Germinal center (tissue), 1 donor: Measurements from ENCODE around the gene DCAF15.
A peak's percentile ranks its signal among the peaks of the same experiment; 100 is the strongest.

Source experiments
- DNase-seq: peaks from one replicate; pipeline ENCODE4 v3.0.0; 2012; ENCODE audit warnings: mixed read lengths, low spot score

The DCAF15 gene

DNA sequence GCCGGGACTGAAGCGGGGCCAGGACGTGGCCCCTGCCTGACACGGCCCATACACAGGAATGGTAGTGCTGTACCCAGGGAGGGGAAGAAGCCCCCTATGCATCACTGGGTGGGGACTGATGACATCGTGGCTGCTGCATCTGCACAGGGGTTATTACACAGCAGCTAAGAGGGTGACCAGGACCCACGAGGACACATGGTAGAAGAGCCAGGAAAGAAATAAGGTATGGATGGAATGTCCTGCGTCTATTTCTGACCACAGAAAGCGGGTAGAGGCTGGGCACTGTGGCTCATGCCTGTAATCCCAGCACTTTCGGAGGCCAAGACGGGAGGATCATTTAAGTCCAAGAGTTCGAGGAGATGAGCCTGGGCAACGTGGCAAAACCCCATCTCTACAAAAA lies 24.1 kb downstream of the DCAF15 start:
- DNase-seq: no peak

DNA sequence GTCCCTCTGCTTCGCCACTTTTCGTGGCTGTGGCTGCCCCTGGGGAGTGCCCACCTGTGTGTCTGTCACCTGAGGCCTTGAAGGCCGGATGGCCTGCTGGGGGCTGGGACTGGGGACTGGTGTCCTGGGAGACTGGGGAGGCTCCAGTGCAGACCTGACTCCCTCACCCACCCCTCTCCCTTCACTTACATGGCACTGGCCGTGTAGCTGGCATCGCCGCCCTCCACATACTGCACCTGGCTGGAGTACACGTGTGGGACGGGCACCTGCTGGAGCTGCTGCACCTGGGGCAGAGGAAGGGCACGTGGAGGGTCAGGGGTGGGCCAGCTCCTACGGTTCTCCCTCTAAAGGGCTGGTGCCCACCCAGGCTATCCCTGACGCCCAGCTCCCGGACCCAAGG lies 25.5 kb downstream of the DCAF15 start:
- DNase-seq: no peak

DNA sequence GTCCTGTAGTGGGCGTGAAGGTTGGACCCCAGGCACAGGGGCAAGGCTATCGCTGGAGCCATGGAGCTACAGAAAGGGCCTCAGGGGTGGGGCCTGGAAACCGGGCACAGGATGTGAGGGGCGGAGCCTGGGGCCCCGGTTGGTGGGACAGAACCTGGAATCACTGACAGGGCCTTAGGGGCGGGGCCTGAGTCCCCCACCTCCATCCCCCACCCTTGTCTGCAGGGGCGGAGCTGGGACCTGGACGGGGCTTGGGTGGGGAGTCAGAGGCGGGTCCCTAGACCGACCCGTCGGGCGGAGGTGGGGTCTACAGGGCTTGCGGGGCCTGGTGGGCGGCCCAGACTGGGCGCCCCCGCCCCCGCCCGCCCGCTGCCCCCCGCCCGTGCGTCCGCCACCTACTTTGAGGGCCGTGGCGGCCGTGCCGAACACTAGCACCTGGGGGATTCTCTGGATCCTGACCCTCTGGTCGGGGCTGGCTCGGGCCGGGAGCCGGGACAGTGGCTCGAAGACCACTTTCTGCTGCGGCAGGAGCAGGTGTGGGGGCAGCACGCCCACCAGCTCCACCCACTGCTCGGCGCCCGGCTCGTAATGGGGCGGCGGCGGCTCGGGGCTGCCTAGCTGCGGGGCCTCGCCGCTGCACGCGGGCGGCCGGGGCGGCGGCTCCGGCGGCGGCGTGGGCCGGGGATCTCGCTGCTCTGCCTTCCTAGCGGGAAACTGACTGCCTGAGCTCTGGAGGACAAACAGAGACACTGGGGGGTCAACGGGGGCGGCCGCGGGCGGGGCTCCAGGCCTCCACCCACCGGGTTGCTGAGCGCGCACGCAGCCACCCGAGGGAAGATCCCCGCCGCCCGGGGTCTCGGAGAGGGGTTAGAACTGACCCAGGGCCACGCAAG lies 26.3 kb downstream of the DCAF15 start:
- DNase-seq: peak; percentile 20

DNA sequence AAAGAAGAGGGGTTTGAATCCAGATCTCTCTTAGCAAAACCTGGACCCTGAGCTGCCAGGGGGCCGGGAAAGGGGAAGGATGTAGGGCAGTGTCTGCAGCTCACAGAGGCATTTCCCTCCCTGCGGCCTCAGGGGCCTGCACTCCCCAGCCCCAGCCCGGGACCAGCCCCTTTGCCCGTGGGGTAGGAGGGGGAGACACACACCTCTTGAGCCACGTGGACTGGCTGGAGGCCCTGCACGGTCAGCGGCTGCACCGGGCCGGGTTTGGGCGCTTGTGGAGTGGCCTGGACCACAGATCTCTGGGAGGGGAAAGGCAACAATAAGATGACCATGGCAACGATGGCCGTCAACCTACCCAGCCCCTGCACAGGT lies 26.9 kb downstream of the DCAF15 start:
- DNase-seq: no peak

DNA sequence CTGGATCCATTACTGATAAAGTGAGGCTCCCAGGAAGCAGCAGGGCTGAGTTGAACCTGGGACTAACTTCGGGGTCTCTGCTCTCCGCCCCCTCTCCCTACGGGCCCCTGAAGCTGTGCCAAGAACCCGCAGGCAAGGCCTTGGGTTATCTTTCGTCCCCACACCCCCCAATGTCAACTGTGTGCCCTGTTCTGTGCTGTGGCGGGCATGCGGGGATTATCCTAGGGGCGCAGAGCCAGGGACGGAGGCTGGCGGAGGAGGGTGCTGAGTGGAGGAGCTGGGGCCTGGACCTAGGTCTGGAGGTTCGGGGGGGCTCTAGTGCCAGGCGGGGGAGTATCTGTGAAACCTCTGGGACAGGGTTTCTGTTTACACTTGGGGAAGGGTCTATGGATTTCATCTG lies 27.4 kb downstream of the DCAF15 start:
- no peak for DNase-seq

DNA sequence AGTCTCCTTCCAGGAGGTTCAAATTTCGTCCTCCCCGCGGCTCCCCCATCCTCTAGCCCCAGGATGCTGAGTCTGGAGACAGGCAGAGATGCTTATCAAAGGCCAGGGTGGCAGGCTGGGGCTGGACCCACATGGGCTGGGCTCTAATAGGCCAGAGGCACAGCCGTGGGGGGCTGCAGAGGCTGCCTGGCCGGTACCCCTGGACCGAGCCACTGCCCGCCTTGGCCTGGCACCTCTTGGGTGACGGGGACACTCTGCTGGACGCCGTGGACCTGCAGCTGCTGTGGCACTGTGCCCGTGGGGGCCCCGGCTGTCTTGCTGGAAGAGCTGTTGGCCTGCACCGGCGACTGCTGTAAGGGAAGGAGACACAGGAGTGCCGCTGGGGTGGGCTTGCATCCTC lies 28.0 kb downstream of the DCAF15 start:
- no peak for DNase-seq

DNA sequence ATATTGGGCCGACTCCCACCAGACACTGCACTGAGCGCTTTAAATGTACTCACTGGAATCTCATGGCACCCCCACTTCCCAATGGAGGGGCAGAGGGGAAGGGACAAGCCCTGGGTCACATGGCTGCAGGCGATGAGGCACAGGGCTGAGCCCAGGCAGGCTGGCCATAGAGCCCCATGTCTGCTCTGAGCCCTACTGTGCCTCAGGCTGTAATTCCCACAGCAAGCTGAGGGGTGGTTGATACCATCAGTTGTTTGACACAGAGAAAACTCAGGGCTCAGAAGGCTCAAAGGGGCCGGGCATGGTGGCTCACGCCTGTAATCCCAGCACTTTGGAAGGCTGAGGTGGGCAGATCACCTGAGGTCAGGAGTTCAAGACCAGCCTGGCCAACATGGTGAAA lies 28.7 kb downstream of the DCAF15 start:
- no peak for DNase-seq

DNA sequence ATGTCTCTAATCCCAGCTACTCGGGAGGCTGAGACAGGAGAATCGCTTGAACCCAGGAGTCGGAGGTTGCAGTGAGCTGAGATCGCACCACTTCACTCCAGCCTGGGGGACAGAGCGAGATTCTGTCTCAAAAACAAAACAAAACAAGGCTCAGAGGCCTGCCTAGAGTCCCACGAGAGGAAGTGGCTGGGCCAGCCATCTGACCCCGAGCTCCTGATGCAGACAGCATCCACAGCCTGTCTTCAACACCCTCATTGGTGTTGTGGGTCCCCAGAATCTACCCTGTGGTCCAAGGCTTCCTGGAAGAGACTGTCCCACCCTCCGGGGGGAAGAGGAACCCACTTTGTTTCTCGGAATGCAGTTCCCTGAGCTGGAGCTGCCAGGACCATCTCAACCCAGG lies 29.2 kb downstream of the DCAF15 start:
- DNase-seq: no peak

DNA sequence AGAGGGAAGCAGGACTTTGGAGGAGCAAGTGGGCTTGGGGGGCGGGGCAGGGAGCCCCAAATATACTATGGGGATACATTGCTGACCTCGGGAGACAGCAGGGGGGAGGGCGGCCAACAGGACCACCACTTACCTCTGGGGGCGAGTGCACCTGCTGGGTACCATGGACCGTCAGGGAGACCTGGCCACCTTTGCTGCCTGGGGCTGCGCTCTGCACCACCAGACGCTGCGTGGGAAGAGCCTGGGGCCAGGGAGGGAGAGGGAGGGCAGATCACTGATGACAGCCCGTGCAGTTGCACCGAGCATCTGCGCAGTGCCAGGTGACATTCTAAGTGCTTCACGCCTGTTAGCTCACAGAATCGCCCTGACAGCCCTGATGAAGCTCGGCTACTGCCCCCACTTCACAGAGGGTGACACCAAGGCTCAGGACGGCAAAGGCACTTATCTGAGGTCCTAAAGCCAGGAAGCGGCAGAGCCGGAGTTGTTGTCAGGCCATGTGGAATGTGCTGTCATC lies 29.7 kb downstream of the DCAF15 start:
- DNase-seq: no peak

DNA sequence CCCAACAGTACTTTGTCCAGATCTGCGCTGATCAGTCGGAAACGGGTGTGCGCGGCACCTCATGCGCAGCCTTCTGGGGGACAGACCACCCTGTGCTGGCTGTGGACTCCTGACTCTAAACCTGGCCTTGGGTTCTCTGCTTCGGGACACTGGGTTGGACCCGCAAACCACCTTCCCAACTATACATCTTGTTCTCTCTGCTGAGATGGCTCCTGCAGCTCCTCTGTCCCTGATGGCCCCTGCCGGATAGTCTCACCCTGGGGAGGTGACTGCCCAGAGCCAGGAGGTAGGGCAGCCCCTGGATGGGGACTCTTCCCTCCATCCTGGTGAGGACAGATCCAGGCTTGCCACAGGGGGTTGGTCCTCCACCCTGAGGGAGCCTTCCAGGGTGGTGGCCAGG lies 30.5 kb downstream of the DCAF15 start:
- DNase-seq: no peak

DNA sequence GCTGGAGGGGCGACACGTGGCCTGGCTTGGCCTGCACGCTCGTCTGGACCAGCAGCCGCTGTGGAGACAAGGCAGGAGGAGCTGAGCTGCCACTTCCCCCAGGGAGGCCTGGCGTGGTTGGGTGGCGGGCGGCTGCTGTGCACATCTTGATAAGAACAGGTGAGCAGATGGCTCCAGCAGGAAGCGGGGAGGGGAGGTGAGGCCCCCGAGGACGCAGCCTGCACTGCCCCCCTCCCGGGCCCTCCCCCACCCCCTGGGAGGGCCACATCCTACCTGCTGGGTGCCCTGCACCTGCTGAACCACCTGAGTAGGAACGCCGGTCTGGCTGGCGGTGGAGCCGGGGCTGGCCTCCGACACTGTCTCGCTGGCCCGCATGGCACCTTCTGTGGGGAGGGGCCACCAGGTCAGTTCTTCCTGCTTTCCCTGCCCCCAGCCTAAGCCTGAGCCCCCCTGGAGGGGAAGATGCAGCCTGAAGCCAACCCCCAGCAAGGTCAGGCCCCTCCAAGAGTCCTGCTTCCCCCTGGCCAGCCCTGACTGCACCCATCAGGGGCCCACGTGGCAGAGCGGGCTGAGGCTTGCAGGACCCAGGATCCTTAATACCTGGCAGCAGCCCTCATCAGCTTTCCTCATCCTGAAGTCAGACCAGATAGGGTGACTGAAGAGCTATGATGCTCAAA lies 31.0 kb downstream of the DCAF15 start:
- peak; percentile 40 for DNase-seq

DNA sequence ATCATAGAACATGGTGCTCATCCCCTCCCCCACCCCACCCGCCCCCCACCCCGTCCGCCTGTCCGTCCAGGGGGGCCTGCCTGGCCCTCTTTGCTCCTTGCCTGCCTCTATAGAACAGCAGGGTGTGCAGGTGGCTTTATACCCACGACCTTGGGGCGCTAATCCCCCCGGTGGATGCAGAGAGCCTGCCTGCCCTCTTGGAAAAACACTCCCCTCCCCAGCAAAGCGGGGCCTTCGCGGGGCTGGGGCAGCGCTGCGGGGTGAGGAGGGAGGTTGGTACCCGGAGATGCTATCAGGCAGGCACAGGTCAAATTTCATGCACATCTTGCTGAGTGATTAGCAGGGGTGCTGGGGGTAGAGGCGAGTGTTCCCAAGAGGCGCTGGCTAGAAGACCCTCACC lies 31.9 kb downstream of the DCAF15 start:
- no peak for DNase-seq

DNA sequence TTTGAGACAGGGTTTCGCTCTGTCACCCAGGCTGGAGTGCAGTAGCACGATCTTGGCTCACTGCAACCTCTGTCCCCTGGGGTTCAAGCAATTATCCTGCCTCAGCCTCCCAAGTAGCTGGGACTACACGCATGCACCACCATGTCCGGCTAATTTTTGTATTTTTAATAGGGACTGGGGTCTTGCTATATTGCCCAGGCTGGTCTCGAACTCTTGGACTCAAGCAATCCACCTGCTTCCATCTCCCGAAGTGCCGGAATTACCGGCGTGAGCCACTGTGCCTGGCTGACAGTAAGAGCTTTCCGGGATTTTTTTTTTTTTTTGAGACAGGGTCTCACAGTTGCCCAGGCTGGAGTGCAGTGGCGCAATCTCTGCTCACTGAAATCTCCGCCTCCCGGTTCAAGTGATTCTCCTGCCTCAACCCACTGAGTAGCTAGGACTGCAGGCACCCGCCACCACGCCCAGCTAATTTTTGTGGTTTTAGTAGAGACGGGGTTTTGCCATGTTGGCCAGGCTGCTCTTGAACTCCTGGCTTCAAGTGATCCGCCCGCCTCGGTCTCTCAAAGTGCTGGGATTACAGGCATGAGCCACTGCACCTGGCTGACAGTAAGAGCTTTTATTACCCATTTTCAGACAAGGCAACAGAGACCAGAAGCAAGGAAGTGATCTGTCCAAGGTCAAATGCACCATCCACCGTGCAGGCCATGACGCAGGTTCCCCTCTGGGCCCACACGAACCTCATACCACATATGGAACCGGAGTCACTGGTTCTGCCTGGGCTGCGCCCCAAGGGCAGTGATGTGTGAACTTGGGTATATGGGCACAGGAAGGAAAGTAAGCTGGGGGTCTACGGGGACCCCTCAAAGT lies 32.8 kb downstream of the DCAF15 start:
- DNase-seq: peak; percentile 56

DNA sequence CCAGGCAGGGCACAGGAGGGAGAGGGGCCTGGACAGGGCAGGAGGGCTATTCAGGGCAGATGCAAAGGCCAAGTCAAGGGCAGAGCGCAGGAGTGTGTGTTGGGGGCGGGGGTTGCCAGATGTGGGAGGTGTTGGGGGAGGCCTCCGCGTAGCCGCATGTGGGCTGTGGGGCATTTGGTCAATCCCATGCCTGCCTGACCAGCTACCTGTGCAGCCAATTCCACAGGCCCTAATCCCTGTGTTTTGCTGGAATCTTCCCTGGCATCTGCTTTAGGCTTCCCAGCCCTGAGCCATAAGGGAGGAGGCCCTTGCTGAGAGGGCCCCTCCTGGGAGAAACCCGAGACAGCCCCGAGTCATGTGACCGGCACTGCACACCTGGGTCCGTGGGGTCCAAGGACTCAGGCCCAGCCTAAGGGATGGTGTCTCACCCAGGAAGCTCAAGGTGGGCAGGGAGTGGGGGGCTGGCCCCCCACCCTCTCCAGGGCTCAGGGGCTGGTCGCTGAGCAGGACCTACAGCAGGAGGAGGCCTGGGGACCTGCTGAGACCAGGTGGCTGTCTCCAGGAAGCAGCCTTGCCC lies 33.5 kb downstream of the DCAF15 start:
- peak; percentile 65 for DNase-seq

DNA sequence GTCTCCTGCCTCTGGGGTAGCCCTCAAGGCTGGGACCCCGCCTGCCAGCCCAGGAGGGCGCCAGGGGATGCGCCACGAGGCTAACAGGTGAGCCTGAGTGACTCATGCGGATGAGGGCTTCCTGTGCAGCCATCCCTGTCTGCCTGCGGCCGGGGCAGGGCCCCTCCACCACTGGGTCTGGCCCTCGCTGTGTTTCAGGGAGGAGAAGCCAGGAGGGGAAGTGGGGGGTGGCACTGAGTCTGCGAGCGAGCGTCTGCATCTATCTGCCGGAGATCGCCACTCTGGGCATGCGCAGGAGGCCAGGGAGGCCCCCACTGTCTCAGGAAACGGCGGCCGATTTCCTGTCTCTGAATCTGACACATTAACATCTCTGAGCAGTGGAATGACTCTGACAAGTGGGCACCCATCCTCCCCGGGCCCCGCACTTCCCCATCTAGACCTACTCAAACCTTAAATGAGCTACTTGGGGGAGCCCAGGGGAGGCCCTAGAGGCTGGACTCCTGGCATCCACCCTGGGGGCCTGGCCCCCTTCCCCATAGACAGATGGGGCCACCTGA lies 34.1 kb downstream of the DCAF15 start:
- peak; percentile 98 for DNase-seq

DNA sequence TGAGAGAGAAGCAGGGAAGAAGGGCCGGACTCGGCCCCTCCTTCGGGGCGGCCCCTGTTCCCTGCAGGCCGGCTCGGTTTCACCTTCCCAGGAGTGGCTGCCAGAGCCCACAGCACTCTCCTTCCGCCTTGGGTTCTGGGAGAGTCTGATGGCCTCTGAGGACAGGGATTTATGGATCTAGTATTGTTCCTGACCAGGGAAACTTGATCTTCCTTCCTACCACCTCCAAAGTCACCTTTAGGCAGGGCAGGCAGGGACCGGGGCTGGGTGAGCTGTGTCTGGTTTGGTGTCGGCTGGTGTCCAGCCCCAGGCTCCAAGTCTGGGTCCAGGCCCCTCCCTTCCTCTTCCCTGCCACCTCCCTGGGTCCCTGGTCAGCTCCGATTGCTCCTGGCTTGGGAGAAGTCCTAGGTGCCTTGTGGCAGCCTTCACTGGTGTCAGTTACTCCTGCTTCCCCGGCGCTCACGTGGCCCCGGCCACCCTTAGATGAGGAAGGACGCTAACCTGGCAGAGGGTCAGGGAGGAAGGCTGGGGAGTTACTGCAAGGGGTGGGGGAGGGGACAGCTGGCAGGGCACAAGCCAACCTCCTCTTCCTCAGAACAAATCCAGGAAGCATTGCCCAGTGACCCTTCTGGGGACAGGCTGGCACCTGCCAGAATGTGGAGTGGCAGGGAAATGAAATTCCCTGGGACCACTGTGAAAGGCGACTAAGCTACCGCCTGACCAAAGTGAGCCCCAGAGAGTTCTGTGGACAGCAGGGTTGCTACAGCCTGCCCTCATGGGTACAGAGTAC lies 35.0 kb downstream of the DCAF15 start:
- DNase-seq: no peak

DNA sequence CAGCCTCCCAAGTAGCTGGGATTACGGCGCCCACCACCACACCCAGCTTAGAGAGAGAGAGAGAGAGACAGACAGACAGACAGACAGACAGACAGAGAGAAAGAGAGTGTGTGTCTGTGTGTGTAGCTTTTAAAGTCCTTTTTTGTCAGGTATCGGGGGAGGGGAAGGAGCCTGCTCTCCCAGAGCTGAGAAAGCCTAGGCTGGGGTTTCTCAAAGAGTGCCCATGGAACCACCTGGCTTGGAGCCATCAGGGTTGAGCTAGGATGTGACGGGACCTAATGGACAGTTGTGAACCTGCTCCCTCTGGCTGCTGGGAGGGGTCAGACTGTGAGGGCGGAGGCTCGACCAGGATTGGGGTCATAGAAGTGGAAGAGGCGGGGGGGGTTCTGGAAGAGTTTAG lies 37.2 kb downstream of the DCAF15 start:
- DNase-seq: no peak

DNA sequence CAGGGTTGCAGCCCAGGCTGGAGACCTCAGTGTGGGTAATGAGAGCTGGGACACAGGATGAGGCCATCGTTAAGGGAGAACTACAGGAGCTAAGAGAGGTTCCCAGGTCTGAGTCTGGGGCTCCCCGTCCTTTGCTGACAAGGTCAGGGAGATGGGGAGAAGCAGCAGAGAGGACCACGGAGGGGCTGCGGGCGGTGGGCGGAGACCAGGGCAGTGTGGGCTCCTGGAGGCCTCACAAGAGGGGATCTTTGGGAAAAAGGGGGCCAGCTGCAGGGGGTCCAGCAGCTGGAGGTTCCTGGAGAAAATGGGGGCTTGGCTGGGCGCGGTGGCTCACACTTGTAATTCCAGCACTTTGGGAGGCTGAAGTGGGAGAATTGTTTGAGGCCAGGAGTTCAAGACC lies 37.8 kb downstream of the DCAF15 start:
- no peak for DNase-seq

DNA sequence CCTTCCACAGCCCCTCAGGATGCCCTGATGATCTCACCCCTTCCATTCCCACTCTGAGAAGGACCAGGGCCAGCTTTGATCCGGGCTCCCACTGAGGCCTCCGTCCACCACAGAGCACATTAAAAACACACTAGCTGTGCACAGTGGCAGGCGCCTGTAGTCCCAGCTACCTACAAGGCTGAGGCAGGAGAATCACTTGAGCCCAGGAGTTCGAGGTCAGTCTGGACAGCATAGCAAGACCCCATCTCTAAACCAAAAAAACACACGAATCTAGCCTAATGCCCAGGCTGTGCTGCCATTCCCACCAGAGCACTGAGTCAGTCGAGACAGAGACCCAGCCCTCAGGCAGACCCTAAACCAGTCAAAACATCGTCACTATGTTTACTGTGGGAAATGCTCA lies 39.7 kb downstream of the DCAF15 start:
- DNase-seq: no peak

DNA sequence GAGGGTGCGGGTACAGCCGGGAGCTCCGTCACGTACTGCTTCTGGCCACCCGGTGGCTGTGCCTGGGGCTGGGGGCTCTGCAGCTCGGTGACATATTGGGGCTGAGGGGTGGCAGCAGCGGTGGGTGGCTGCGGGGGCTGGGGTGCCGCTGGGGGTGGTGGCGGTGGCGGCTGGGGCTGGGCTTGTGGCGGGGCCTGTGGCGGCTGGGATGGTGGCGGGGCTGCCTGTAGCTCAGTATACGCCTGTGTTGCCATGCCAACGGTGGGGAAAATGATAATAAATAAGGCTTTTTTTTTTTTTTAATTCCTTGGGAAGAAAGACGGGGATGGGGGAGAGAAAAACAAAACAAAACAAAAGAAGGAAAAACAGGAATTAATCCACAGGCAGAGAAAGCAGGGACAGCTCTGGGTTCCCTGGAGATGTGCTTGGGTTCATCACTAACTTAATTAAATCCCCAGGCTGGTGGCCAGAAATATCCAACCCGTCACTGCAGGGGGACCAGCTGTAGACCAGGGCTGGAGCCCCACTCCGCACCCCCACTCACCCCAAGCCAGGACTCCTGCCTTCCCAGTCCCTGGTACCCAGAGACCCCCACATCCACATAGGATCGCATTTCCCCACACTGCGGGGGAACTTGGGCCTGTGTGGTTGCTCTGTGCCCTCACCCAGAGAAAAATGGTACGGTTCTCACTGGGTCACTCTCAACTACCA lies 41.4 kb downstream of the DCAF15 start:
- DNase-seq: no peak
